Coronary artery (tissue), 2 donors: Measurements from ENCODE around the gene HS6ST3.

Experiments used
- DNase-seq: peaks from one replicate; pipeline ENCODE4 v3.0.0-alpha.2; 2017; ENCODE audit warnings: low spot score
- H3K27ac ChIP-seq, 2 donors: fragments of 200-600 bp; sonication (generic); one replicate each; pipeline ENCODE4 v1.5.1; 2016 to 2019
- H3K4me3 ChIP-seq: fragments of 200-600 bp; sonication (generic); 2 replicates; pipeline ENCODE4 v1.5.1; 2016; ENCODE audit warnings: mild to moderate bottlenecking, moderate library complexity
- CTCF ChIP-seq: fragments of 200-600 bp; sonication (generic); IDR thresholded peaks from one replicate; pipeline ENCODE4 v1.5.1; 2019; ENCODE audit warnings: antibody characterized with exemption

Gene HS6ST3

GRCh38 chr13:96821381-96821780 lies 731.5 kb downstream of the HS6ST3 start:
- no peak for DNase-seq
- Histone ChIP-seq H3K4me3 (no peak overlapping the region), H3K27ac (no peak overlapping the region)
- TF ChIP-seq CTCF: no peak

- Histone ChIP-seq H3K27ac (no peak overlapping the region), H3K4me3 (no peak overlapping the region)
- no peak for DNase-seq
- no peak for TF ChIP-seq CTCF
Measured at GRCh38 chr13:96821971-96822370, 732.1 kb downstream of the HS6ST3 start.

DNA sequence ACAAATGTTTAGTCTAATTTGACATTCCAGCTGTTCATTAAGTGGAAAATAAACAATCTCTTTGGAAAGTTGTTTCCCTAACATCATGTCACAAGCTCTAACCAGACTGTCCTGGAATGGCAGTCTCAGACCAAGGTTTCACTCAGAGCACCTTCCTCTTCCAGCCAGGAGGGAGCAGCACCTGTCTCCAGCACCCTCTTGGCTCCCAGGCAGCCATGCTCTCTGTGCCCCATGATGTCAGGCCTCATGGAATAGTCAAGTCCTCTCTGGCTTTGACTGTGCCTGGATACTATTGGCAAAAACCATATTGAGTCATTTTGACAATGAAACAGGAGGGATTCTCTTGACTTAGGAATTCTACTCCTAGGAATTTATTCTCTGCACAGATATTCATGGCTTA lies 733.0 kb downstream of the HS6ST3 start:
- DNase-seq: no peak
- TF ChIP-seq CTCF: no peak
- Histone ChIP-seq H3K4me3 (no peak overlapping the region), H3K27ac (no peak overlapping the region)

DNA sequence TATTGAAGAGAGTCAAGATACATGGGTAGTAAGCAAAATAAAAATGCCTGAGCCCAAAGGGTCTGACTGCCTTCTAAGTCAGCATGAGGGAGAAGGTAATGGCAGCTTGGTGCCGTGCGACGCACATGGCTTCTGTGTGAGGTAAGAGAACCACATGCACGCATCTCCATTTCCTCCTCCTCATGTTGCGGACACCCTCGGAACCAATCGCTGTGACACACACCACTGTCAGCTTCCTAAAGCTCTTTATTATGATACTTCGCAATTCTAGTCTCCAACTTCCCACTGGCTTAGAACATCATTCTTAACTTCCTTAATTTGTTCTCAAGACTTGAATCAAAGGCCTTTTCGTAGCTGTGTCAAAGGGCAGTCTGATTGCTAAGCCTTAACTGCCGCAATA lies 734.2 kb downstream of the HS6ST3 start:
- no peak for TF ChIP-seq CTCF
- Histone ChIP-seq H3K27ac (no peak overlapping the region), H3K4me3 (no peak overlapping the region)
- DNase-seq: no peak

- no peak for TF ChIP-seq CTCF
- Histone ChIP-seq H3K4me3 (no peak overlapping the region), H3K27ac (no peak overlapping the region)
- no peak for DNase-seq
Measured at GRCh38 chr13:96825653-96826052, 735.7 kb downstream of the HS6ST3 start.

GRCh38 chr13:96834626-96835025 lies 744.7 kb downstream of the HS6ST3 start:
- no peak for DNase-seq
- Histone ChIP-seq H3K27ac (no peak overlapping the region), H3K4me3 (no peak overlapping the region)
- no peak for TF ChIP-seq CTCF

DNA sequence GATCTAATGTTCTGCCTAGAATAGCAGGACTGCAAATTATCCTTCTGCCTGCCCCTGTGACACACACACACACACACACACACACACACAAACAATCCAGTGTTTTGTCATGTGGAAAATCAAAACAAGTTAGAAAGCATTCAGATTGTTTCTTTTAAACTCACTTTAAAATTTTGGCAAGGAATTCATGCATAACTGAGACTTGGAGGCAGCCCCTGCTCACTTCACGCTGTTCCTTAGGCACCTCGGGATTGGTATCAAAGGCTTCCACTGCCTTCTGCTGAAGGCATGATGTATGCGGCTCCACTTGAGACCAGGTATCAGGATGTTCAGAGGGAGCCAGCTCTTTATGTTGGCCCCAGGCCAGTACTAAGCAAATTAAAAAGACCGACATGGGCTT lies 745.6 kb downstream of the HS6ST3 start:
- H3K27ac ChIP-seq: no peak overlapping the region
- no peak overlapping the region for H3K4me3 ChIP-seq
- TF ChIP-seq CTCF: no peak
- no peak for DNase-seq
